ENCODE results near the gene FBLN7. TPM values are rescaled to one million over a fixed set of nuclear protein-coding genes. Genes with fewer than 3 reads are reported as not detected.

FBLN7 gene
- total RNA-seq, 2 donors from 2014 or later, result 3.0 to 4.0 TPM

GRCh38 chr2:112163541-112163981, 25.4 kb downstream of the FBLN7 start:
- TF ChIP-seq CTCF (IDR thresholded peaks at IDR 0.05), result no peak
- TF ChIP-seq POLR2AphosphoS5 (IDR thresholded peaks at IDR 0.05), result no peak
- WGBS, result 80% methylated on average over 9 of the region's 9 CpGs
- Histone ChIP-seq H3K27ac (no peak overlapping the region), H3K4me1 (replicated peaks) (no peaks in the 10 kb centered on the region), H3K36me3 (no peaks in the 10 kb centered on the region), H3K9me3 (no peaks in the 10 kb centered on the region), H3K4me3 (no peak overlapping the region), H3K27me3 (replicated peaks; ENCODE audit: insufficient read depth) (no peaks in the 10 kb centered on the region)
- DNase-seq (ENCODE audit: low spot score), result no peak
- intact Hi-C loops (cut with DNase I), result no loop called here

GRCh38 chr2:112164876-112165275, 26.7 kb downstream of the FBLN7 start:
- H3K4me3 ChIP-seq, result no peak overlapping the region
- intact Hi-C loops (cut with DNase I), result no loop called here
- no peak for DNase-seq (ENCODE audit: low spot score)
- no peak overlapping the region for H3K27ac ChIP-seq
- H3K27me3 ChIP-seq (replicated peaks; ENCODE audit: insufficient read depth), result no peaks in the 10 kb centered on the region
- no peaks in the 10 kb centered on the region for H3K9me3 ChIP-seq
- H3K4me1 ChIP-seq (replicated peaks), result no peaks in the 10 kb centered on the region
- no peaks in the 10 kb centered on the region for H3K36me3 ChIP-seq
- WGBS, result 88% methylated on average over 11 of the region's 11 CpGs
- TF ChIP-seq POLR2AphosphoS5 (IDR thresholded peaks at IDR 0.05) (no peak), CTCF (IDR thresholded peaks at IDR 0.05) (no peak), POLR2A (IDR thresholded peaks at IDR 0.05) (no peak)

GRCh38 chr2:112165296-112165695, 27.1 kb downstream of the FBLN7 start:
- Histone ChIP-seq H3K36me3 (no peaks in the 10 kb centered on the region), H3K4me1 (replicated peaks) (no peaks in the 10 kb centered on the region), H3K27ac (no peak overlapping the region), H3K27me3 (replicated peaks; ENCODE audit: insufficient read depth) (no peaks in the 10 kb centered on the region), H3K9me3 (no peaks in the 10 kb centered on the region), H3K4me3 (no peak overlapping the region)
- intact Hi-C loops (cut with DNase I), result no loop called here
- DNase-seq (ENCODE audit: low spot score), result no peak
- WGBS, result 98% methylated on average over 4 of the region's 4 CpGs
- no peak for TF ChIP-seq POLR2AphosphoS5 (IDR thresholded peaks at IDR 0.05)
- no peak for TF ChIP-seq POLR2A (IDR thresholded peaks at IDR 0.05)
- no peak for TF ChIP-seq CTCF (IDR thresholded peaks at IDR 0.05)

DNA sequence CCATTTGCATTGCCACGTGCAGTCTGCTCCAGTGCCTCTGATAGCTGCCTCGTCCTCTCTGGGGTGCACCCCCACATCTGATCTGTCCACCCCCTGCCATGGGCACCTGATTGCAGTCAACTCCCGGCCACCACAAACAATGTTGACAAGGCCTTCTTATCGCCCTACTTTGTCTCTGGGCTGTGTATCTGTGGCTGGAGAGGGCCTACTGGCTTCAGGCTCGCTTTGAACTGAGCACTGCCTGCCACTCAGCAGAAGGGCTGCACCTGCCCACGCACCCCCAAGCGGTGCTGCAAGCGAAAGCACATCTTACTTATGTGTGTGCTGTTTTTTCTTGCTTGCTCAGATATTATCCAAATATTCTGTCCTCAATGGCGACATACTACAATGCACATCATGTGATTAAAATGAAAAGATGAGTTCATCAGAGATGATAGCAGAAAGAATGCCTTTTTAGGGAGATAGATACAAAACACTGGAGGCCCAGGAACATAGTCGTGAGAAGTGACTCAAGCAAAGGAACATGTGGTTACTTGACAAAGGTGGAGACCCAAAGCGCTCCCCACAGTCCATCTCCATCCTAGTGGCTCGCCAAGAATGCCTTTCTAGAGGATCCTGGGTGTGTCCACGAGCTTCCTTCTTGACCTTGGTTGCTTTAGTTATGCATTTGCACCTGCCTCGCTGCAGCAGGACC, 28.8 kb downstream of the FBLN7 start:
- Histone ChIP-seq H3K27ac (no peak overlapping the region), H3K9me3 (no peaks in the 10 kb centered on the region), H3K27me3 (replicated peaks; ENCODE audit: insufficient read depth) (no peaks in the 10 kb centered on the region), H3K4me3 (no peak overlapping the region), H3K36me3 (no peaks in the 10 kb centered on the region), H3K4me1 (replicated peaks) (no peaks in the 10 kb centered on the region)
- intact Hi-C loops (cut with DNase I), result no loop called here
- TF ChIP-seq POLR2A (IDR thresholded peaks at IDR 0.05) (no peak), POLR2AphosphoS5 (IDR thresholded peaks at IDR 0.05) (no peak), CTCF (IDR thresholded peaks at IDR 0.05) (no peak)
- DNase-seq (ENCODE audit: low spot score), result no peak
- WGBS, result 87% methylated on average over 14 of the region's 14 CpGs

GRCh38 chr2:112168422-112169124, 30.4 kb downstream of the FBLN7 start:
- H3K4me3 ChIP-seq, result no peak overlapping the region
- H3K27ac ChIP-seq, result no peak overlapping the region
- TF ChIP-seq POLR2AphosphoS5 (IDR thresholded peaks at IDR 0.05) (no peak), POLR2A (IDR thresholded peaks at IDR 0.05) (no peak)
- H3K27me3 ChIP-seq (replicated peaks; ENCODE audit: insufficient read depth), result no peaks in the 10 kb centered on the region
- intact Hi-C loops (cut with DNase I), result no loop called here
- H3K36me3 ChIP-seq, result no peaks in the 10 kb centered on the region
- H3K9me3 ChIP-seq, result no peaks in the 10 kb centered on the region
- no peaks in the 10 kb centered on the region for H3K4me1 ChIP-seq (replicated peaks)
- WGBS, result 80% methylated on average over 10 of the region's 10 CpGs
- no peak for DNase-seq (ENCODE audit: low spot score)
